SK-N-SH (cell line): ENCODE data around the gene KCTD21. TPM values are rescaled to one million over a fixed set of nuclear protein-coding genes. Genes with fewer than 3 reads are reported as not detected.

Source experiments
- CTCF ChIA-PET: fragments of 300-600, 350-600 bp; formaldehyde crosslinking; extraction: SDS; loops from one replicate; lab custom pipeline; 2021; lab: Yijun Ruan, JAX
- POLR2A ChIA-PET: fragments of 350-600 bp; sonication (Branson Sonifier 250); formaldehyde crosslinking; extraction: SDS; loops from one replicate; lab custom pipeline; 2020; ENCODE audit warnings: antibody characterized with exemption, inconsistent platforms; lab: Yijun Ruan, JAX
- DNase-seq: peaks from one replicate; pipeline ENCODE4 v3.0.0; 2012
- H2AFZ ChIP-seq: fragments of 200-600 bp; sonication (generic); 2 replicates; pipeline ENCODE4 v1.8.1; 2016; ENCODE audit warnings: antibody characterized with exemption, mild to moderate bottlenecking, low read depth
- H3F3A ChIP-seq: fragments of 200-600 bp; sonication (generic); replicated peaks from 2 replicates; pipeline ENCODE3; 2016; ENCODE audit warnings: antibody characterized with exemption, mild to moderate bottlenecking; ENCODE audit not compliant: insufficient read depth
- H3K27ac ChIP-seq, 2 experiments: fragments of 200-500 bp in 1 of 2; fragments of 200-600 bp in 1 of 2; sonication (Bioruptor generic) in 1 of 2; sonication (generic), shearing (Covaris generic) in 1 of 2; 2 replicates each; pipeline versions ENCODE4 v1.5.1 to v1.6.1; 2014 to 2016; ENCODE audit warnings: low read depth in 2 of 2, inconsistent platforms in 1 of 2, low read length in 1 of 2, mild to moderate bottlenecking in 1 of 2, mixed read lengths in 1 of 2
- H3K27me3 ChIP-seq: fragments of 200-600 bp; sonication (generic), shearing (Covaris generic); 2 replicates; pipeline ENCODE4 v1.6.1; 2016; ENCODE audit warnings: mixed run types; ENCODE audit not compliant: insufficient read depth
- H3K36me3 ChIP-seq, 2 experiments: fragments of 200-500 bp in 1 of 2; fragments of 200-600 bp in 1 of 2; sonication (Bioruptor generic) in 1 of 2; sonication (generic) in 1 of 2; replicated peaks in 1 of 2; 2 replicates each; pipeline versions ENCODE3 to v1.5.1; 2014 to 2016; ENCODE audit warnings: low read length in 1 of 2, mild to moderate bottlenecking in 1 of 2; ENCODE audit not compliant: insufficient read depth in 2 of 2, control insufficient read depth in 1 of 2
- H3K4me1 ChIP-seq, 2 experiments: fragments of 200-500 bp in 1 of 2; fragments of 200-600 bp in 1 of 2; sonication (Bioruptor generic) in 1 of 2; sonication (generic), shearing (Covaris generic) in 1 of 2; 2 replicates each; pipeline versions ENCODE4 v1.5.1 to v1.6.1; 2014 to 2016; ENCODE audit warnings: low read depth in 1 of 2, low read length in 1 of 2, mixed run types in 1 of 2; ENCODE audit not compliant: insufficient read depth in 2 of 2, control insufficient read depth in 1 of 2
- H3K4me2 ChIP-seq: fragments of 200-600 bp; sonication (generic), shearing (Covaris generic); 2 replicates; pipeline ENCODE4 v1.6.1; 2017; ENCODE audit warnings: mixed run types
- H3K4me3 ChIP-seq, 2 experiments: fragments of 200-500 bp in 1 of 2; fragments of 200-600 bp in 1 of 2; sonication (Bioruptor generic) in 1 of 2; sonication (generic), shearing (Covaris generic) in 1 of 2; 2 replicates each; pipeline versions ENCODE4 v1.5.1 to v1.8.1; 2014 to 2016; ENCODE audit warnings: low read depth in 2 of 2, inconsistent platforms in 1 of 2, low read length in 1 of 2, mild to moderate bottlenecking in 1 of 2, mixed read lengths in 1 of 2, moderate library complexity in 1 of 2
- H3K79me2 ChIP-seq: fragments of 200-600 bp; sonication (generic); 2 replicates; pipeline ENCODE4 v1.8.1; 2017; ENCODE audit warnings: mild to moderate bottlenecking; ENCODE audit not compliant: insufficient read depth
- H3K9ac ChIP-seq: fragments of 200-600 bp; sonication (generic); 2 replicates; pipeline ENCODE4 v1.6.1; 2017; ENCODE audit warnings: mixed run types
- H3K9me2 ChIP-seq: fragments of 200-600 bp; sonication (generic); 2 replicates; pipeline ENCODE4 v1.6.1; 2017; ENCODE audit warnings: mixed run types
- H3K9me3 ChIP-seq: fragments of 200-600 bp; sonication (generic); 2 replicates; pipeline ENCODE4 v1.6.1; 2017; ENCODE audit warnings: mixed run types, mild to moderate bottlenecking, moderate library complexity
- H4K20me1 ChIP-seq: fragments of 200-600 bp; sonication (generic); 2 replicates; pipeline ENCODE4 v1.6.1; 2017; ENCODE audit warnings: mild to moderate bottlenecking, mixed run types; ENCODE audit not compliant: insufficient read depth
- CHD2 ChIP-seq: fragments of 150-350 bp; IDR thresholded peaks from 2 replicates; pipeline ENCODE4 v1.6.1; 2018; ENCODE audit warnings: low read length; ENCODE audit not compliant: partially characterized antibody
- ELF1 ChIP-seq: IDR thresholded peaks from 2 replicates; pipeline ENCODE4 v1.4.0; 2012
- EP300 ChIP-seq, 2 experiments: IDR thresholded peaks; 2 replicates each; pipeline versions ENCODE4 v1.4.0 to v1.6.1; 2012; ENCODE audit warnings: borderline replicate concordance in 1 of 2, low read depth in 1 of 2, low read length in 1 of 2
- EZH2phosphoT487 ChIP-seq: fragments of 200-600 bp; sonication (generic); IDR thresholded peaks from 2 replicates; pipeline ENCODE4 v1.6.1; 2017; ENCODE audit warnings: low read depth, mixed run types, mild to moderate bottlenecking, antibody characterized with exemption, moderate library complexity, borderline replicate concordance
- FOSL2 ChIP-seq: IDR thresholded peaks from 2 replicates; pipeline ENCODE4 v1.4.0; 2012; ENCODE audit warnings: low read depth, mild to moderate bottlenecking, moderate library complexity, borderline replicate concordance
- FOXJ3 ChIP-seq: sonication (generic); formaldehyde crosslinking; IDR thresholded peaks from 2 replicates; pipeline ENCODE4 v1.5.1; 2020; ENCODE audit warnings: mild to moderate bottlenecking, missing genetic modification reagents
- FOXM1 ChIP-seq: IDR thresholded peaks from 2 replicates; pipeline ENCODE4 v1.4.0; 2012; ENCODE audit warnings: low read depth, mild to moderate bottlenecking
- GATA2 ChIP-seq: sonication (generic); formaldehyde crosslinking; IDR thresholded peaks from 2 replicates; pipeline ENCODE4 v1.5.0; 2020; ENCODE audit warnings: mild to moderate bottlenecking, missing genetic modification reagents
- JUND ChIP-seq: IDR thresholded peaks from 2 replicates; pipeline ENCODE4 v1.4.0; 2012
- NRF1 ChIP-seq: IDR thresholded peaks from 2 replicates; pipeline ENCODE4 v1.6.1; 2012; ENCODE audit warnings: low read depth, mild to moderate bottlenecking, low read length
- RCOR1 ChIP-seq: fragments of 150-350 bp; IDR thresholded peaks from 2 replicates; pipeline ENCODE4 v1.6.1; 2017; ENCODE audit warnings: antibody characterized with exemption, low read length
- RFX5 ChIP-seq: IDR thresholded peaks from 2 replicates; pipeline ENCODE4 v1.6.1; 2012; ENCODE audit warnings: mild to moderate bottlenecking, improper control_type of control experiment, low read length
- SIN3A ChIP-seq: IDR thresholded peaks from 2 replicates; pipeline ENCODE4 v1.6.1; 2012; ENCODE audit warnings: low read depth, mild to moderate bottlenecking, low read length, moderate library complexity, borderline replicate concordance
- TCF12 ChIP-seq: IDR thresholded peaks from 2 replicates; pipeline ENCODE4 v1.4.0; 2012
- TEAD4 ChIP-seq: IDR thresholded peaks from 2 replicates; pipeline ENCODE4 v1.4.0; 2012; ENCODE audit warnings: mild to moderate bottlenecking, borderline replicate concordance; ENCODE audit not compliant: insufficient read depth
- WGBS: methylation state at CpG from one replicate; pipeline ENCODE4 v1.1.6; 2017; ENCODE audit warnings: low lambda C conversion rate; 5-methylcytosine and 5-hydroxymethylcytosine counted together
- polyA plus RNA-seq, 3 experiments: library from polyadenylated mRNA; depleted of rRNA; stranded (reverse); fragments of >200 nt; gene quantifications; 2 replicates each; pipeline ENCODE4 v1.2.3, GENCODE V29; 2012
- TF ChIP-seq, protein P1 (sequence below): IDR thresholded peaks from 2 replicates; pipeline ENCODE4; 2012
- TF ChIP-seq, protein P2 (sequence below): fragments of 200-600 bp; sonication (generic); IDR thresholded peaks from 2 replicates; pipeline ENCODE4 v1.6.1; 2017; ENCODE audit warnings: antibody characterized with exemption, mild to moderate bottlenecking, moderate library complexity
- TF ChIP-seq, protein P3 (sequence below): fragments of 150-350 bp; IDR thresholded peaks from 2 replicates; pipeline ENCODE4 v1.6.1; 2016; ENCODE audit warnings: mild to moderate bottlenecking, low read depth, low read length
- TF ChIP-seq, protein P4 (sequence below): IDR thresholded peaks from 2 replicates; pipeline ENCODE4 v1.4.0; 2012; ENCODE audit warnings: low read depth, borderline replicate concordance

KCTD21 gene
- polyA plus RNA-seq, 1 of the 3 experiments (the other 2 are of a cell fraction) = 5.0 TPM

DNA sequence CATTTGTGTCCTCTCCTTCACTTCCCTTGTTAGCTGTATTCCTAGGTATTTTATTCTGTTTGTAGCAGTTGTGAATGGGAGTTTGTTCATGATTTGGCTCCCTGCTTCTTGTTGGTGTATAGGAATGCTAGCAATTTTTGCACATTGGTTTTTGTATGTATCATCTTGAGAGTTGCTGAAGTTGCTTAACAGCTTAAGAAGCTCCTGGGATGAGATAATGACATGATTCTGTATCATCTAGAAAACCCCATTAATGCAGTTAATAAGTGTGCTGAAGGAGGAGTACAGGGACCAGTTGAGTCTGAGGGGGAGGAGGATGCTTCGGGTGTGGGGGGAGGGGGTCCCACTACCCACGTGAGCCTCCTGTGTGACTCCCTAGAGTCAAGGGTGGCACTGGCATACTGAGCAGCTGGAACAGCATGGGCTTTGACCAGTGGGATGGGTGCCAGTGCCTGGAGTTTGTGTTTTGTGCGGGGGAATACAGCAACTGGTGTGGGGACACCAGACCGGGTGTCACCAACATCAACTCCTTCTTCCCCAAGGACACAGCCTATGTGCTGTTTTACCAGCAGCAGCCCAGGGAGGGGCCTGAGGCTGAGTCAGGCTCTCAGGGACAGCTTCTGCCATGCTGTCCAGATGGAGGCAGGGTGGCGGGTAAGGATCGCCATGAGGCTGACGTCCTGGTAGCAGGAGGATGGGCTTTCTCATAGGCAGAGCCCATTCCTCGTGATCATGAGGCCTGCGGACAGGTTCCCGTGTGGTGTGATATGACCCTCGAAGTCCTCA lies 24.4 kb upstream of the KCTD21 start:
- ChIA-PET CTCF (interaction anchor here (5.1 kb wide), 1 partner anchor 15 kb away, joined by 16 read pairs; no protein-coding TSS in a partner anchor), POLR2A (interaction anchor here (0.7 kb wide), 1 partner anchor 19 kb away, joined by 3 read pairs; no protein-coding TSS in a partner anchor)
- H3K27me3 ChIP-seq = no peaks in the 10 kb centered on the region
- no peak for DNase-seq
- H3K9me3 ChIP-seq = no peaks in the 10 kb centered on the region
- peaks cover 0 to 13% of the 10 kb centered on the region in 2 experiments; a peak in 1 of 4 replicates for H3K4me1 ChIP-seq
- peaks cover 6% of the 10 kb centered on the region; the same call in 1 of the 2 replicates for H4K20me1 ChIP-seq
- TF ChIP-seq FOSL2 (no peak), TCF12 (no peak), EP300 (IDR thresholded peaks at IDR 0.05; ENCODE audit: borderline replicate concordance in 1 of 2, low read depth in 1 of 2, low read length in 1 of 2) (no peak), SIN3A (no peak), FOXJ3 (no peak), NRF1 (no peak), ELF1 (no peak), EZH2phosphoT487 (no peak), GATA2 (CRISPR knock-in tag) (no peak), FOXM1 (no peak), TEAD4 (no peak), CHD2 (no peak), RFX5 (no peak), JUND (no peak), RCOR1 (no peak)
- TF ChIP-seq, protein P1, sequence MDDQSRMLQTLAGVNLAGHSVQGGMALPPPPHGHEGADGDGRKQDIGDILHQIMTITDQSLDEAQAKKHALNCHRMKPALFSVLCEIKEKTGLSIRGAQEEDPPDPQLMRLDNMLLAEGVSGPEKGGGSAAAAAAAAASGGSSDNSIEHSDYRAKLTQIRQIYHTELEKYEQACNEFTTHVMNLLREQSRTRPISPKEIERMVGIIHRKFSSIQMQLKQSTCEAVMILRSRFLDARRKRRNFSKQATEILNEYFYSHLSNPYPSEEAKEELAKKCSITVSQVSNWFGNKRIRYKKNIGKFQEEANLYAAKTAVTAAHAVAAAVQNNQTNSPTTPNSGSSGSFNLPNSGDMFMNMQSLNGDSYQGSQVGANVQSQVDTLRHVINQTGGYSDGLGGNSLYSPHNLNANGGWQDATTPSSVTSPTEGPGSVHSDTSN = no peak
- TF ChIP-seq, protein P2, sequence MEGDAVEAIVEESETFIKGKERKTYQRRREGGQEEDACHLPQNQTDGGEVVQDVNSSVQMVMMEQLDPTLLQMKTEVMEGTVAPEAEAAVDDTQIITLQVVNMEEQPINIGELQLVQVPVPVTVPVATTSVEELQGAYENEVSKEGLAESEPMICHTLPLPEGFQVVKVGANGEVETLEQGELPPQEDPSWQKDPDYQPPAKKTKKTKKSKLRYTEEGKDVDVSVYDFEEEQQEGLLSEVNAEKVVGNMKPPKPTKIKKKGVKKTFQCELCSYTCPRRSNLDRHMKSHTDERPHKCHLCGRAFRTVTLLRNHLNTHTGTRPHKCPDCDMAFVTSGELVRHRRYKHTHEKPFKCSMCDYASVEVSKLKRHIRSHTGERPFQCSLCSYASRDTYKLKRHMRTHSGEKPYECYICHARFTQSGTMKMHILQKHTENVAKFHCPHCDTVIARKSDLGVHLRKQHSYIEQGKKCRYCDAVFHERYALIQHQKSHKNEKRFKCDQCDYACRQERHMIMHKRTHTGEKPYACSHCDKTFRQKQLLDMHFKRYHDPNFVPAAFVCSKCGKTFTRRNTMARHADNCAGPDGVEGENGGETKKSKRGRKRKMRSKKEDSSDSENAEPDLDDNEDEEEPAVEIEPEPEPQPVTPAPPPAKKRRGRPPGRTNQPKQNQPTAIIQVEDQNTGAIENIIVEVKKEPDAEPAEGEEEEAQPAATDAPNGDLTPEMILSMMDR = no peak
- TF ChIP-seq, protein P3, sequence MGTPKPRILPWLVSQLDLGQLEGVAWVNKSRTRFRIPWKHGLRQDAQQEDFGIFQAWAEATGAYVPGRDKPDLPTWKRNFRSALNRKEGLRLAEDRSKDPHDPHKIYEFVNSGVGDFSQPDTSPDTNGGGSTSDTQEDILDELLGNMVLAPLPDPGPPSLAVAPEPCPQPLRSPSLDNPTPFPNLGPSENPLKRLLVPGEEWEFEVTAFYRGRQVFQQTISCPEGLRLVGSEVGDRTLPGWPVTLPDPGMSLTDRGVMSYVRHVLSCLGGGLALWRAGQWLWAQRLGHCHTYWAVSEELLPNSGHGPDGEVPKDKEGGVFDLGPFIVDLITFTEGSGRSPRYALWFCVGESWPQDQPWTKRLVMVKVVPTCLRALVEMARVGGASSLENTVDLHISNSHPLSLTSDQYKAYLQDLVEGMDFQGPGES = no peak
- TF ChIP-seq, protein P4, sequence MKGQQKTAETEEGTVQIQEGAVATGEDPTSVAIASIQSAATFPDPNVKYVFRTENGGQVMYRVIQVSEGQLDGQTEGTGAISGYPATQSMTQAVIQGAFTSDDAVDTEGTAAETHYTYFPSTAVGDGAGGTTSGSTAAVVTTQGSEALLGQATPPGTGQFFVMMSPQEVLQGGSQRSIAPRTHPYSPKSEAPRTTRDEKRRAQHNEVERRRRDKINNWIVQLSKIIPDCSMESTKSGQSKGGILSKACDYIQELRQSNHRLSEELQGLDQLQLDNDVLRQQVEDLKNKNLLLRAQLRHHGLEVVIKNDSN = no peak
- no peak overlapping the region for H3K4me3 ChIP-seq
- H3K79me2 ChIP-seq = peaks cover 26% of the 10 kb centered on the region
- H3K9ac ChIP-seq = no peak overlapping the region
- H3K9me2 ChIP-seq = no peaks in the 10 kb centered on the region
- H3K36me3 ChIP-seq = peaks cover 27 to 39% of the 10 kb centered on the region in 2 experiments
- no peak overlapping the region for H3K4me2 ChIP-seq
- H3F3A ChIP-seq = no peaks in the 10 kb centered on the region
- 95% methylated on average over 10 of the region's 11 CpGs for WGBS
- peak overlapping the region in 1 of 2 experiments; percentile 18; a peak in 1 of 4 replicates for H3K27ac ChIP-seq
- H2AFZ ChIP-seq = no peak overlapping the region
